Panc1 (cell line): ENCODE results near the gene OOSP4A.

Experiments used
- POLR2AphosphoS5 ChIP-seq: IDR thresholded peaks from 2 replicates; pipeline ENCODE4 v1.6.1; 2012; ENCODE audit warnings: mild to moderate bottlenecking, low read depth, low read length, moderate library complexity
- REST ChIP-seq, 2 experiments: IDR thresholded peaks; 2 replicates each; pipeline ENCODE4 v1.6.1; 2011 to 2012; ENCODE audit warnings: low read depth in 2 of 2, control low read depth in 1 of 2, low read length in 1 of 2, mild to moderate bottlenecking in 1 of 2, moderate library complexity in 1 of 2; ENCODE audit not compliant: insufficient read depth in 1 of 2
- SIN3A ChIP-seq: IDR thresholded peaks from 2 replicates; pipeline ENCODE4 v1.6.1; 2012; ENCODE audit warnings: low read depth, mild to moderate bottlenecking, low read length, moderate library complexity, borderline replicate concordance; ENCODE audit not compliant: insufficient read depth
- TF ChIP-seq, protein P1 (sequence below): fragments of 450-650 bp; IDR thresholded peaks from 2 replicates; pipeline ENCODE4 v1.5.1; 2017; ENCODE audit warnings: mild to moderate bottlenecking

DNA sequence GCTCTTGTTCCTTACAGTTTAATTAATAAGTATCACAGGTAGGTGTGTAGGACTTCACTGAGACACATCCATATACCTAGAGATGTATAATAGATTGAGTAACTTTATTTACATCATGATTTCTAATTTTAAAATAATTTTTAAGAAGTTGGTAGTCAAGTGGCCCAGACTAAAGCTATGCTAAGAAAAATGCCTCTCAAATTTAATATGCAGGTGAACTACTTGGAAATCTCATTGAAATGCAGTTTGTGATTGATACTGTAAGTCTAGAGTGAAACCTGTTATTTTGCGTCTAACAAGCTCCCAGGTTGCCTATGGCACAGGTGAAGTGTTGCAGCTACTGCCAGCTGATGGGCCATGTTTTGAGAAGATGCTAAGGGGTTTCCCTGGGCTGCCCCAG is 53.0 kb downstream of the OOSP4A start, which contains the start of gene OOSP4B:
- TF ChIP-seq, protein P1, sequence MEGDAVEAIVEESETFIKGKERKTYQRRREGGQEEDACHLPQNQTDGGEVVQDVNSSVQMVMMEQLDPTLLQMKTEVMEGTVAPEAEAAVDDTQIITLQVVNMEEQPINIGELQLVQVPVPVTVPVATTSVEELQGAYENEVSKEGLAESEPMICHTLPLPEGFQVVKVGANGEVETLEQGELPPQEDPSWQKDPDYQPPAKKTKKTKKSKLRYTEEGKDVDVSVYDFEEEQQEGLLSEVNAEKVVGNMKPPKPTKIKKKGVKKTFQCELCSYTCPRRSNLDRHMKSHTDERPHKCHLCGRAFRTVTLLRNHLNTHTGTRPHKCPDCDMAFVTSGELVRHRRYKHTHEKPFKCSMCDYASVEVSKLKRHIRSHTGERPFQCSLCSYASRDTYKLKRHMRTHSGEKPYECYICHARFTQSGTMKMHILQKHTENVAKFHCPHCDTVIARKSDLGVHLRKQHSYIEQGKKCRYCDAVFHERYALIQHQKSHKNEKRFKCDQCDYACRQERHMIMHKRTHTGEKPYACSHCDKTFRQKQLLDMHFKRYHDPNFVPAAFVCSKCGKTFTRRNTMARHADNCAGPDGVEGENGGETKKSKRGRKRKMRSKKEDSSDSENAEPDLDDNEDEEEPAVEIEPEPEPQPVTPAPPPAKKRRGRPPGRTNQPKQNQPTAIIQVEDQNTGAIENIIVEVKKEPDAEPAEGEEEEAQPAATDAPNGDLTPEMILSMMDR: no peak
- TF ChIP-seq POLR2AphosphoS5 (no peak), SIN3A (no peak), REST (IDR thresholded peaks at IDR 0.05; ENCODE audit: insufficient read depth in 1 of 2, low read depth in 2 of 2, low read length in 1 of 2) (no peak)
